GM18526 (cell line): ENCODE measurements around the gene FXR2.
A peak's percentile ranks its signal among the peaks of the same experiment; 100 is the strongest.

Source experiments
- POLR2A ChIP-seq: IDR thresholded peaks from 3 replicates; pipeline ENCODE4 v1.6.1; 2011; ENCODE audit not compliant: insufficient read length; ENCODE audit errors: extremely low read depth

The FXR2 gene

DNA sequence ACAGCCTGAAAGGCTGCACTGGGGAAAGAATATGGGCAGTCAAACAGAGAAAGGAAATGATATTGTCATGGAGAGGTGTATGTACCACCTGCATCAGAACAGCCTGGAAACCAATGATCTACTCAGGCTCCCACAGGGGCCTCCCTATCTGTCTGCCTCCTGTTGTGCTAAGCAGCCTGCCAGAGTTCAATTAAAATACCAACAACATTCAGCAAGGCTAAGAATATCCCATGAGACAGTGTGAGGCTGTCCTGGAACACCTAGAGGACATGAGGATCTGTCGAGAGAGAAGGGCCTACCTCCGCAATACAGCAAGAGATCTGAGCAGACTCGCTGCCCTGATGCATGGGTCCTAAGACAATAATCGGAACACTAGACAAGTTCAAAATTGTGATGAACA is 8.4 kb downstream of the FXR2 start:
- TF ChIP-seq POLR2A = no peak

DNA sequence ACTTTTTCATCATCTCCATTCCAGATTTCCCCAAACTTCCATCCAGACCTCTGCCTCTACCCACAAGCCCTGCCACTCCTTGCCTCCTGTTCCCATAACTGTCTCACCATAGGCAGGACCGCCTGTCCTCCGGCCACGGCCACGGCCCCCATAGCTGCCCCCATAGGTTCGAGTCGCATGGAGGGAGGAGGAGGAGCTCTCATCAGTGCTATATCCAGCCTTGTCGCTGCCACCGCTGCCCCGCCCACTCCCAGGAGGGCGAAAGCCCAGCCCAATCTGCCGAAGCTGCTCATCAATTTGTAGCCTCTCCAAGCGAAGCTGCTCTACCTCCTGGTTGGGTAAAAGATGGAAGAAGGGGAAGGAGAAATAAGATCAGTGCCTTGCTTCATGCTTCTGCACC is 21.4 kb downstream of the FXR2 start:
- TF ChIP-seq POLR2A = no peak

DNA sequence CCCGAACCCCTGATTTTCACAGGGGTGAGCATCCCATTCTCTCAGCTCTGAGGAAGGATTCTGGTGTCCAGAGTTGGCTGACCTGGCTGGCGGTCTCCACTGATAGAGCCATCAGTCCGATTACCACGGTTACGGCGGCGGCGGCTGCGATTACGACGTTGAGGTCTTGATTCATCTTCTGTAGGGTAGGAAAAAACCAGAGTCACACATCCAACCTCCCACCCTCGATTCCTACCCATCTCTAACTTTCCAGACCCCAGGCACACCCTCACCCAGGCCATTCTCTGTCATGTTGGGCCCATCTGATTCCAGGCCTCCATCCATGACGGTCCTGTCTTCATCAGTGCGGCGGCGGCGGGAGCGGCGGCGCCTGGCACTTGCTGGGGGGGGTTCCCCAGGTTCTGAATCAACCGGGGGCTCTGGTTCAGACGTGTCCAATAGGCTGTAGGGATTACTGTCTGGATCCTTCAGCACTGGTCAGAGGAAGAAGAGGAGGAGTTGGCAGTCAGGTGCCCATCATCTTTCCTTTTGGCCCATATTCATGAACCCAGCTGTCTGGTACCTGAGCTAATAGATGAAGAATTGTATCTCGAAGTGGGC is 22.2 kb downstream of the FXR2 start:
- TF ChIP-seq POLR2A = no peak

DNA sequence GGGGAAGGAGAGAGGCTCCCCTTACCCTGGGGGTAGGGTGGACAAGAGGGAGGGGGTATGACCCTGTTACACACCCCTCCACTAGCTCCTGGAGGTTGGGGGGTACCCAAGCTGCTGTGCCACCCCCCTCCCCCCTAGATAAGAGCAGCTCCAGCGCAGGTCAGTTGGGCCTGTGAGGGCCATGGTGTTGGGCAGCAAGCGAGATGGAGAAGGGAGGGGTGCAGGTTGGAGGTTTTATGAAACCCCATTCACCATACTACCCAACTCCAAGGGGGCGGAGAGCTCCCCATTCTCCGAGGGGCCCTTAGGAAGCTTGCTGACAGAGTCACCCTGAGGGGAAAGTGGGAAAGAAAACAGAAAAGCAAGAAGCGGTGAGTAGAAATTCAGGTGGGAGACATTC is 23.1 kb downstream of the FXR2 start:
- TF ChIP-seq POLR2A = peak; percentile 12

DNA sequence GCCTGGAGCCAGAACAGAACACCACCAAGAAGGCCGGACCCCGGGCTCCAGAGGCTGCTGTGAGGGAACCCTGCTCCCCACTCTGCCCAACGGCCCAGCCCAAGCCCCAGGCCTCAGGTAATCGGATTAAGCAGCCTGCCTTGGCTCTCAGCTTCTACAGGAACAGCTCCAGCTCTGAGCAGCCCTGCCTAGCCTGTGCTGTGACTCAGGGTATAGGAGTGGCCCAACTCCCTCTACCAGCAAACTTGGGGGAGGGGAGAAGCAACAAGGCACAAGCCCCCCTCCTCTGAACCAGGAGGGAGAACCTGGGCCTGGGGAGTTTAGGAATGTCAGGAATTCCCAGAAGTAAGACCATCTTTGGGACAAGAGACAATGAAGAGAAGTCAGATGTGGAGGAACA is 24.0 kb downstream of the FXR2 start:
- no peak for TF ChIP-seq POLR2A

DNA sequence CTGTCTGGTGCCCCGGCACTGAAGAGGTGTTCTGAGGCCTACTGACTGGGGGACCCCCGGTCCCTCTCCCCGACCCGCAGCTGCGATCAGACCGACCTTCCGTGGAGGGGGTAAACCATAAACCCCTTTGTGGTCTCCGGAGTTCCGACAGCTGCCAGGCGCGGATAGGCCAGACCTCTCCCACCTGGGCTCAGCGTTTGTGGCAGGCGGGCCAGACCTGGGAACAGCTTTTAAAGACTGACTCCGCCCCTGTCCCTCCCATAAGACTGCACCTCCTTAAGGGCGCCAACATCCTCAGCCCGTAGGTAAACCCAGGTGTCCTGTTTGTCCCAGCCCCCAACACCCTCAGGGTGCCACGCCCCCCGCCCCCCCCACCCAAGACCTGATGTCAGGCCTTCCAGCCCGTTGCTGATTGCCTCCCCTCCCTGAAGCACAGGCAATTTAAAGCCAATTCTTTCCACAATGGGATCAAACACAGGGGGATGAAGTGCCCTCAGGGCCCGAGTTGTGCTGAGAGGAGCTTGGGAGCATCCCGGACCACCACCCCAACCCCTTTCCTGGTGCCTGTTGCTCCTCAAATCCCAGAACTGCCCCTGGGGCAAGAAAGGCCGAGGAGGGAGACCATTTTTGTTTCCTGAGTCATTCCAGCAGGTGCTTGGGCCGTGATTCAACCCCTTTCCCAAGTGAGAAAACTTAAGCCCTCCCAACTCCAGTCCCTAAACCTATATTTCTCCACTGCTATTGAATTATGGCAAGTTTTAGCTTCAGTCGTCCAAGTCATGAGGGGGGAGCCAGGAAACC is 24.6 kb downstream of the FXR2 start, which contains the start of gene SOX15:
SOX15 (minus strand) TSS at position 204 of the 801 bp plus-strand sequence. CDS start 418 bp downstream, outside the sequence.
- no peak for TF ChIP-seq POLR2A

DNA sequence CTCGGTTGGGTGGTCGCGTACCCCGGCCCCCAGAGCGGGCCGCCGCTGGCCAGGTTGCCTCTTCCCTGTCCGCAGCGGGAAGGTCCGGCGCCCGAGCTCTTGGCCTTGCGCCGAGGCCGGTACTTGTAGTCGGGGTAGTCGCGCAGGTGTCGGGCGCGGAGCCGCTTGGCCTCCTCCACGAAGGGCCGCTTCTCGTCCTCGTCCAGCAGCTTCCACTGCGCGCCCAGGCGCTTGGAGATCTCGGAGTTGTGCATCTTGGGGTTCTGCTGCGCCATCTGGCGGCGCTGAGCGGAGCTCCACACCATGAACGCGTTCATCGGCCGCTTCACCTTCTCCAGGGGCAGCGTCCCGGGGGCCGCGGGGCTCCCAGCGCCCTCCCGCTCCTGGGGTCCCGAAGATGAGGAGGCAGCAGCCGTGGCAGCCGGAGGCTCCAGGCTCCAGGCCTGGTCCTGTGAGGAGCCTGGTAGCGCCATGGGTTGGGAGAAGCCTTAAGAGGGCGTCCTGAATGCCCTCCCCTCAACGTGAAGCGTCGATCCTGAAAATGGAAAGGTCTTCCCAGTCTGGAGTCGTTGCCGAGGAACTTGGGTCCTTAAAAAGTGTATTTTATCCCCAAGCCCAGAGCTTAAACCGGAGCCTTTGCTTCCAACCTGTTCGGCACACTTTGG is 25.4 kb downstream of the FXR2 start:
- TF ChIP-seq POLR2A = no peak

DNA sequence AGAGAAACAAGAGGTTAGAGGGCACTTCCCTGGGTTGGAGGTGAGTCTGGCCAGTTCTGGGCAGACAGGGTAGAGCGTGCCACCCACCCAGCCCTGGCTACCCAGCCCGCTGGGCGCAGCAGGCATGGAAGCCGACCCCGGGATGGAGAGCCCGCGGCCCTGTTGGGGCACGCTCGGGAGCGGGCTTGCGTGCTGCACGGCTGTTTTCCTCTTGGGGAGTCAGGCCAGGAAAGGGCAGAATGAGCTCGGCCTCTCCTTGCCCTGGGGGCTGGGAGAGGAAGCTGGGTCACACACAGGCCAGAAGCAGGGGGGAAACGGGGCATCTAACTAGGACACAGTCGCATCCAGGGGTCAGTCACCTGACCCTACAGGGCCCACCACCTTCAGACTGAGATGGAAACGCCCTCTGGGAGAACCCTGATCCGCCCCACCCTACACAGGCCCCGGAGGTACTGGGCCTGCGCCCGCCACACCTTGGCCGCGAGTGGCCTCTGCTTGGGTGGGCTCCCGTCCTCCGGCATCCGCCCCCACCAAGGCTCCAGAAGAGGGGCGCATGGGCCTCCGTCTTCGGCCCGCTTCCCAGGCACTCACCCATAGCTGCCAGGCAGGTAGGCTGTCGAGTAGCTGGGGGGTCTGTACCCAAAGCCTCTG is 26.0 kb downstream of the FXR2 start:
- no peak for TF ChIP-seq POLR2A

DNA sequence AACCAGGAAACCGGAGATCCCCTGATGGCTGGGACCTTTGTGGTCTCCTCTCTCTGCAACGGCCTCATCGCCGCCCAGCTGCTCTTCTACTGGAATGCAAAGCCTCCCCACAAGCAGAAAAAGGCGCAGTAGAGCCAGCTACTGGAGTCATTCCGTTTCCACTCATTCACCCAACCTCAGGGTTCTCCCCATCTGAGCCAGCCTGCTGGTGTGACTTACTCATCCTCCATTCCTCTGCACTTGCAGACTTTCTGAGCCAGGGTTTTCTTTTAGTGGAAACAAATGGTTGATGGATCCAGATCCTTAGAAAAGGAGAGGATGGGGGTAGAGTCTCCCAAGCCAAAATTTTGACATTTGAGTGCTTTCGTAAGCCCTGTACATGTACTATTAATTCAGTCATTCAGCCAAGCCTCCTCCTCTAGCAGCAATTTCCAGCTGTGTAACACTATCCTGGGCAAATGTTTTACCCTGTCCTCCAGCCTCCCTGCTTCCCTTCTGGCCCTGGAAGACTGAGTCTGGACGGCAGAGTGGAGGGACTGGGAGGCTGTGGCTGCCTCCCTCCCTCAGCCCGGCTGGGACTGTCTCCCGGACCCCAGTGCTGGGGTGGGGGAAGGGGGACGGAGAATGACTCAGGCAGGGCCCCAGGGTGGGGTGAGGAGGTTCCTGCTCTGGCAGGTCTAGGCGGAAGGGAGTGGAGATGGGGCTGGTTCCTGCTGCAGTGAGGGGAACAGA is 27.1 kb downstream of the FXR2 start:
- TF ChIP-seq POLR2A = no peak

DNA sequence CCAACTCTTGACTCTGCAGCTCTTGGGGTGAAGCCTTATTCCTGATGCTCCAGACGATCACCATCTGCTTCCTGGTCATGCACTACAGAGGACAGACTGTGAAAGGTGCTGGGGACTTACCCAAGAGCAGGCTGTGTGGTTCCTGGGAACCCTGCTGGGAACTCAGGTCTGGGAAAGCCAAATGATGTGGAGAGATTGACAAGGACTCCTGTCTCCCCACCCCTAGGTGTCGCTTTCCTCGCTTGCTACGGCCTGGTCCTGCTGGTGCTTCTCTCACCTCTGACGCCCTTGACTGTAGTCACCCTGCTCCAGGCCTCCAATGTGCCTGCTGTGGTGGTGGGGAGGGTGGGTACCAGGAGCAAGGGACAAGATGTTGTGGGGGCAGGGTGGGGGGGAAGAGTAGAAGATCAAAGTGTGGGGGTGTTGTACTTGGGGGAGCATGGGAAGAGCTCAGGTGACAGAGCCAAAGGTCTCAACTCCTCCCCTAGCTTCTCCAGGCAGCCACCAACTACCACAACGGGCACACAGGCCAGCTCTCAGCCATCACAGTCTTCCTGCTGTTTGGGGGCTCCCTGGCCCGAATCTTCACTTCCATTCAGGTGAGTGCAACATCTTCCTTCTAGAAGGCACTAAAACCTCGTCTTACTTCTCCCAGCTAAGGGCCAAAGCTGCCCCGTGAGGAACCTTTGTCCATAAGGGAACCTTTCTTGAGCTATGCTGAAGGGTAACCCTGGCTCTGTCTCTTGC is 27.9 kb downstream of the FXR2 start:
- TF ChIP-seq POLR2A = no peak

DNA sequence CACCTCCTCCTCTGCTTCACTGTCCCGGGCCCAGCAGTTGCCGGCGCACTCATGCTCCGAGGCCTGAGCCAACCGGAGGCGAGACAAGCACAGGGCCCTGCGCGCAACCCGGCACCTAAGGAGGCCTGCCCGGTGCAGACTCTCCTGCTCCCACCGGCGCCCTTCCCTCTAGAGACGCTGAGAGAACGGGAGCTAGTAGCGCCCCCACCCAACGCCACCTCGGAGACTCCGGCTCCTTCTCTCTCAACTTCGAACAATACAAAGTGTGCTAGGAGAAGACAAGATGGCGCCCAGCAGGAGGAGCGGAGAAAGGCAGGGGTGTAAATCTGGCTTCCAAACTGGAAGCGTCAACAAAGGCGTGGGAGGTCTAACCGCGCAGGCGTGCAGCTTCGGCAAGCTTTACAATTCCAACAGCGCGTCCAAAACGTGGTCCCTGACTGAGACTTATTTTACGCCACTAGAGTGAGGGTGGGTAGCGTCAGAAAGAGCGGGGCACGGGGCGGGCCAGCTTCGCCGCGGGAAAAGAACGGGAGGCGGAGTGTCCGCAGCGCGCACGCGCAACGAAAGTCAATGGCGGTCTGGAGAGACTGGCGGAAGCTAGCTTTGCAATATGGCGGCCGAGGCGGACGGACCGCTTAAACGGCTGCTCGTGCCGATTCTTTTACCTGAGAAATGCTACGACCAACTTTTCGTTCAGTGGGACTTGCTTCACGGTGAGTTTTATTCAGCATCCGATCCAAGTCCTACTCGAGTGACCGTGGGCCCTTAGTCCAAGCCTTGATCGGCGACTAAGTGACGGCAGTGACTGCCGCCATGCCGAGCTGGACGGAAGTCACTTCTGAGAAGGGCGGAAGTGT is 31.2 kb downstream of the FXR2 start, which contains the start of gene MPDU1:
MPDU1 (plus strand) TSS at position 600 of the 857 bp plus-strand sequence; CDS start at position 611, 11 bp downstream.
- TF ChIP-seq POLR2A = peak; percentile 79

DNA sequence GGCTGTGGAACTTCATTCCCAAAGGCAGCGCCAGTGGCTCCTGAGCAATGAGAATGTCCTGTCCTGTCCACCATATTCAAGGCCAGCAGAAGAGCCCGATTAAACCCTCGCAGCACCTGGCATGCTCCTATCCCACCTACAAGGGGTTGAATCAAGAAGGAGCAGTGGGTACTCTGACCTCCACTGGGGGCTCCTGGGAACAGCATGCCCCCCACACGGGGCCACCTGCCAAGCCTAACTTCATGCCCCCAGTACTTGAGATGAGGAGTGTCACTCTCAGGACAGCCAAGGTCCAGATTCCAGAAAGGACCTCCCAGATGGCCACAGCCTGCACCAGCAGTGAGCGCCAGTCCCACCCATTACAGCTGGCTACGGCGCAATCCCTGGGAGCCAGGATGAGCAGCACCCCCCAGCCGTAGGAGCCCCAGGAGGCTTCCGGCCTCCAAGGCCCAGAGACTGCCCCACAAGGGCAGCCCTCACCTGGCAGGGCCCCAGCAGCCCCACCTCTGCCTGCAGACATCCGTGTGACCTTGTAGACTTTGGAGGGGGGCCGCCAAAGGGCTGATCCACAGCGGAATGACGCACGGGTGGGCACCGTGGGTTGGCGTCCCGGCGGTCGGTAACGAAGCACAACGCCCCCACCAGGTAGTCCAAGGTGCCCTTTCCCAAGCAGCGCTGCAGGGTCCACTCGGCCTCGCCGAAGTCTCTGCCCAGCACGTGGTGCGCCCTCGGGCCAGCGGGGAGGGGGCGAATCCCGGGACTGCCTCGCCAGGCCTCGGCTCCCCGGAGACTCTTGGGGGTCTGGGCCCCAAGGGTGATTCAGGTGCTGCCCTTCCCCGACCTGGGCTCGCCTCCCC is 32.1 kb downstream of the FXR2 start:
- no peak for TF ChIP-seq POLR2A
